Brain microvascular endothelial cell (primary cell): Measurements from ENCODE around the gene SUMF1.

ENCODE experiments used
- DNase-seq: peaks from one replicate; pipeline ENCODE4 v3.0.0-alpha.2; 2020
- H3K27ac ChIP-seq: fragments of 250-450 bp; sonication (Bioruptor Pico); 2 replicates; pipeline ENCODE4 v1.5.1; 2020; ENCODE audit warnings: mild to moderate bottlenecking, moderate library complexity
- H3K27me3 ChIP-seq: fragments of 250-450 bp; sonication (Bioruptor Pico); replicated peaks from 2 replicates; pipeline ENCODE4 v1.5.1; 2020; ENCODE audit warnings: mild to moderate bottlenecking
- H3K36me3 ChIP-seq: fragments of 250-450 bp; sonication (Bioruptor Pico); replicated peaks from 2 replicates; pipeline ENCODE4 v1.5.1; 2020; ENCODE audit warnings: mild to moderate bottlenecking
- H3K4me3 ChIP-seq: 2 replicates; pipeline ENCODE4 v1.5.1; 2011; ENCODE audit warnings: low read depth, mild to moderate bottlenecking, control low read depth, low read length, moderate library complexity
- CTCF ChIP-seq: IDR thresholded peaks from 2 replicates; pipeline ENCODE4 v1.5.1; 2011; ENCODE audit warnings: low read depth, mild to moderate bottlenecking, moderate library complexity, low read length, control low read depth, inconsistent platforms; ENCODE audit errors: missing control alignments
- in situ Hi-C: cut with HindIII; loops from 2 replicates; pipeline ENCODE4 v1.10.0; 2017; ENCODE audit warnings: low sequenced_read_pairs, low pct_ligation_motif_present

Gene SUMF1

GRCh38 chr3:4466741-4467521, at the start of gene SUMF1:
SUMF1 (minus strand) TSS chr3:4467269; CDS start chr3:4467245, 24 bp downstream.
- no peak for TF ChIP-seq CTCF
- H3K27me3 ChIP-seq, result peaks cover 4% of the 10 kb centered on the region
- in situ Hi-C loops, result no loop called here
- DNase-seq, result peak; percentile 51
- H3K27ac ChIP-seq, result peak within 1 kb of the TSS; percentile 82
- peak within 1 kb of the TSS; percentile 87 for H3K4me3 ChIP-seq
- H3K36me3 ChIP-seq, result no peaks in the 10 kb centered on the region

DNA sequence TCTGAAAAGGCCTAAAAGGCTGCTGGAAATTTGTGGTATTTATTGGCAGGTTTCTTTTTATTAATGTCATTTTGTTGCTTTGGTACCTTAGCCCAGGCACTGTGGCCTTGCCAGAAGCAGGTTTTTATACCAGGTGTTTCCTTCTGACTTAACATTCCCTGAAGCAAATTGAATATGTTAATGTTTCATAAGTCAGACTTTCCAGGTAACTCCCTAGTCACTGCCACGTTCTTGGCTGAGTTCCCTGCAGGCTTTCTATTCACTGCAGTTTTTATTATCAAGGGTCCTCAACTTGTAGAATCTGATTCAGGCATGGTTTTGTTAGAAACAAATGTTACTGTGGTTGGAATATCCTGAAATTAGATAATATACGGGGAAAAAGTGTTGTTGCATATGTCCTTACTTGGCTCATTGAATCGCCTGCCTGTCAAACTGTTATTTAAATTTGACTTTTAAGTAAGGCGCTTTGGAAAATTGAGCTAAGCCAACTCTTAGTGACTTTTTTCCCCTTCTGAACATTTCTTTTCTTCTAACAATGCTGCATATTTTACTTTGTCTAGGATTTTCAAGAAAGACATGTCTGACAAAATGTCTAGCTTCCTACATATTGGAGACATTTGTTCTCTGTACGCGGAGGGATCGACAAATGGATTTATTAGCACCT, 49.0 kb upstream of the SUMF1 start:
- H3K36me3 ChIP-seq, result no peaks in the 10 kb centered on the region
- H3K27me3 ChIP-seq, result no peaks in the 10 kb centered on the region
- DNase-seq, result no peak
- TF ChIP-seq CTCF, result no peak
- H3K4me3 ChIP-seq, result no peak overlapping the region
- in situ Hi-C loops, result no loop called here
- H3K27ac ChIP-seq, result no peak overlapping the region

GRCh38 chr3:4514916-4515315, 47.8 kb upstream of the SUMF1 start:
- TF ChIP-seq CTCF, result no peak
- in situ Hi-C loops, result no loop called here
- Histone ChIP-seq H3K4me3 (no peak overlapping the region), H3K36me3 (no peaks in the 10 kb centered on the region), H3K27me3 (no peaks in the 10 kb centered on the region), H3K27ac (no peak overlapping the region)
- no peak for DNase-seq

GRCh38 chr3:4514321-4514720, 47.3 kb upstream of the SUMF1 start:
- Histone ChIP-seq H3K36me3 (no peaks in the 10 kb centered on the region), H3K27ac (no peak overlapping the region), H3K4me3 (no peak overlapping the region), H3K27me3 (no peaks in the 10 kb centered on the region)
- in situ Hi-C loops, result no loop called here
- no peak for DNase-seq
- TF ChIP-seq CTCF, result no peak

DNA sequence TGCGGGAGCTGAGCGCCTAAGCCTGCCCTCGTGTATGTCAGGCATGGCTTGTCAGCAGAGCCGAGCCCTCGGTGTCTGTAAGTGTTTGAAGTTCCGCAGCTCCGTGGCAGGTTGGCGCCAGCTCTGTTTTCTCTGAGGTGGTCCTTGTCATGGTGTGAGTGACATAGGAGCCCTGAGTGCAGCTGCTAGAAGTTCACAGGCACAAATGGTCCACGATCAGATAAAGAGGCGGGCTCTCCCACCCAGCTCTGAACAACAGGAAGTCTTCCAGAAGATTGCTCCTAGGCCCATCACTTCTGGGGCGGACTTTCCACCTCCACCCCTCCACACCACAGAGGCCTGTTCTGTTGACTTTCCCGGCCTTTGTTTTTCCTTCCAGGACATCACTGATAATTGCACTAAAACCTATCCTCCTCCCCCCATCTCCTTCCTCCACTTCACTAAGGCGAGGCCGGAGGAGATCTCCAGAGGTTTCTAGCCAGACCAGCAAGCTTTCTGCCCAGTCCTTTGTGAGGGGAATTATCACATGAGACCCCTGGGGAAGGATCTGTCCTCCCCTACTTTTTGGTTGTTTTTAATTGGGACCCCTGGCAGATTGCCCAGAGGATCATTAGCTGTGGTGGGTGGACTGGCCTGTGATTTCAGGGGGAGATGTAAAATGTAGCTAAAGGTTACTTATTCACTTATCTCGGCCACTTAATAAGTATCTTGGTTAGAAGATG, 46.0 kb upstream of the SUMF1 start:
- no peak for TF ChIP-seq CTCF
- in situ Hi-C loops, result no loop called here
- H3K27ac ChIP-seq, result no peak overlapping the region
- DNase-seq, result no peak
- no peaks in the 10 kb centered on the region for H3K27me3 ChIP-seq
- no peak overlapping the region for H3K4me3 ChIP-seq
- no peaks in the 10 kb centered on the region for H3K36me3 ChIP-seq
